A673 (cell line): Measurements from ENCODE around the gene CDH15. TPM values are rescaled to one million over a fixed set of nuclear protein-coding genes. Genes with fewer than 3 reads are reported as not detected.
"Not testable (repeated sequence)": the region's sequence is repeated elsewhere in the genome, so short reads cannot be mapped to it uniquely, and the experiment has no call there.

Experiments
- BruUV-seq: library from RNA; stranded (reverse); fragments of 400-500 nt; replicated peaks from 2 replicates; lab custom pipeline; 2021; lab: Mats Ljungman, UMichigan
- CTCF ChIA-PET: fragments of 300-600 bp; sonication (Branson Sonifier 250); formaldehyde crosslinking; loops from one replicate; lab custom pipeline; 2022; ENCODE audit warnings: antibody characterized with exemption; lab: Charles Lee
- POLR2A ChIA-PET: fragments of 300-600 bp; sonication (Branson Sonifier 250); formaldehyde crosslinking; loops from one replicate; lab custom pipeline; 2022; ENCODE audit warnings: antibody characterized with exemption; ENCODE audit not compliant: low non-redundant PET; lab: Charles Lee
- DNase-seq: peaks from one replicate; pipeline ENCODE4 v3.0.0-alpha.2; 2015; ENCODE audit warnings: low spot score
- H3K27ac ChIP-seq: fragments of 200-600 bp; sonication (generic); 2 replicates; pipeline ENCODE4 v1.5.1; 2016; ENCODE audit warnings: mixed run types, low read depth, mild to moderate bottlenecking, mixed read lengths, antibody characterized with exemption, low read length; ENCODE audit not compliant: poor library complexity, severe bottlenecking
- H3K27me3 ChIP-seq: fragments of 200-600 bp; sonication (generic); replicated peaks from 2 replicates; pipeline ENCODE4 v1.6.1; 2017; ENCODE audit warnings: mixed run types, low read depth, mild to moderate bottlenecking, mixed read lengths, antibody characterized with exemption, low read length; ENCODE audit not compliant: insufficient read depth, poor library complexity
- H3K36me3 ChIP-seq: fragments of 200-600 bp; sonication (generic); 2 replicates; pipeline ENCODE4 v1.6.1; 2016; ENCODE audit warnings: mixed run types, mild to moderate bottlenecking, mixed read lengths, antibody characterized with exemption, low read length; ENCODE audit not compliant: insufficient read depth, poor library complexity, severe bottlenecking
- H3K4me1 ChIP-seq: fragments of 200-600 bp; sonication (generic); 2 replicates; pipeline ENCODE4 v1.6.1; 2017; ENCODE audit warnings: mixed run types, mild to moderate bottlenecking, mixed read lengths, antibody characterized with exemption, low read length; ENCODE audit not compliant: insufficient read depth, poor library complexity, severe bottlenecking
- H3K4me3 ChIP-seq: fragments of 200-600 bp; sonication (generic); 2 replicates; pipeline ENCODE4 v1.5.1; 2016; ENCODE audit warnings: low read depth, mixed run types, mild to moderate bottlenecking, mixed read lengths, low read length; ENCODE audit not compliant: poor library complexity, severe bottlenecking
- H3K9me3 ChIP-seq: fragments of 200-600 bp; sonication (generic); 2 replicates; pipeline ENCODE4 v1.6.1; 2016; ENCODE audit warnings: mixed run types, low read depth, mild to moderate bottlenecking, mixed read lengths, antibody characterized with exemption, low read length; ENCODE audit not compliant: poor library complexity, severe bottlenecking
- CTCF ChIP-seq: fragments of 300-800, 200-600 bp; sonication (generic); conservative IDR thresholded peaks from 2 replicates; pipeline ENCODE4 v1.5.1; 2017; ENCODE audit warnings: low read depth, mild to moderate bottlenecking, antibody characterized with exemption, low read length, moderate library complexity, mixed read lengths
- EZH2 ChIP-seq: fragments of 200-600 bp; sonication (generic); IDR thresholded peaks from 2 replicates; pipeline ENCODE4 v1.6.1; 2017; ENCODE audit warnings: borderline replicate concordance, low read depth, mild to moderate bottlenecking, mixed read lengths, antibody characterized with exemption, low read length; ENCODE audit not compliant: poor library complexity, severe bottlenecking
- intact Hi-C: fragments of 100-400 bp; cut with micrococcal nuclease; formaldehyde crosslinking; loops from one replicate; pipeline ENCODE4 v1.10.0; 2022; ENCODE audit not compliant: unreplicated experiment
- total RNA-seq: library from RNA; stranded (reverse); gene quantifications from 2 replicates; pipeline ENCODE4 v1.2.3, GENCODE V29; 2021

CDH15 gene
- total RNA-seq, 1 experiment from 2014 or later, result 0.13 TPM

- TF ChIP-seq CTCF (no peak), EZH2 (no peak)
- Histone ChIP-seq H3K4me1 (no peaks in the 10 kb centered on the region), H3K27ac (no peak overlapping the region), H3K27me3 (no peaks in the 10 kb centered on the region), H3K36me3 (no peaks in the 10 kb centered on the region), H3K9me3 (no peaks in the 10 kb centered on the region), H3K4me3 (no peak overlapping the region)
- ChIA-PET POLR2A (no interaction called here), CTCF (no interaction called here)
- intact Hi-C loops, result no loop called here
- DNase-seq, result no peak
- no TSS peak for BruUV-seq
These were observed 13.1 kb downstream of the CDH15 start for GRCh38 chr16:89184677-89184932.

DNA sequence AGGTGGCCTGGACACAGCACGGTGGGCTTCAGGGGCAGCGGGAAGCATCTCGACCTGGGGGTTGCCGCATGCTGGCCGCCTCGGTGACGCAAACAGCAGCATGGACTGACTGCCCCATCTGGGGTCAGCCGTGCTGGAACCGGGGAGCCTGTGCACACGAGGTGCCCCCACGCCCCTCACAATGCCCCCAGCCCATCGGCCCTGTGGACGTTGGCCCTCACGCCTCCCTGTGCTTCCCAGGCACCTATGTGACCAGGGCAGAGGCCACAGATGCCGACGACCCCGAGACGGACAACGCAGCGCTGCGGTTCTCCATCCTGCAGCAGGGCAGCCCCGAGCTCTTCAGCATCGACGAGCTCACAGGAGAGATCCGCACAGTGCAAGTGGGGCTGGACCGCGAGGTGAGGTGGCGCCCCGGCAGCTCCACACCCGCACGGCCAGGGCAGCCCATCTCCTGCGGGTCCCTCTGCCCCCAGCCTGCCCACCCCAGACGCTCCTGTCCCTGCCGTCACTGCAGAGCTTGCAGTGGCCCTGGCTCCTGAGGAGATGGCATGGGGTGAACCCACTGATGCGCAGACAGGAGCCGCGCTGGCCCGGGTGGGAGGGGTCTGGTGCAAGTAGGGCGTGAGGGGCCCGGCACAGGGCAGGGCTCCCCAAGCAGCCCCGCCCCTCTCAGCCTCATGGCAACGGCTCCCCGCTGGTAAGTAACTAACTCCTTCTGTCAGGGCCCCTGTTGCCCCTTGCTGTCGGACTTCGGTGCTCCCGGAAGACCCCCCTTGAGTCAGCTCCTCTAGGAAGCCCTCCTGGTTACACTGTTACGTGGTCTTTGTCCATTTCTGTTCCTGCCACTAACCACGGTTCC lies 13.6 kb downstream of the CDH15 start:
- CTCF ChIA-PET, result no interaction called here
- POLR2A ChIA-PET, result no interaction called here
- H3K27ac ChIP-seq, result no peak overlapping the region
- H3K36me3 ChIP-seq, result no peaks in the 10 kb centered on the region
- no peak for DNase-seq
- H3K9me3 ChIP-seq, result no peaks in the 10 kb centered on the region
- no peak overlapping the region for H3K4me3 ChIP-seq
- intact Hi-C loops, result no loop called here
- TF ChIP-seq CTCF (no peak), EZH2 (no peak)
- no peaks in the 10 kb centered on the region for H3K27me3 ChIP-seq
- no peaks in the 10 kb centered on the region for H3K4me1 ChIP-seq
- BruUV-seq, result no TSS peak

DNA sequence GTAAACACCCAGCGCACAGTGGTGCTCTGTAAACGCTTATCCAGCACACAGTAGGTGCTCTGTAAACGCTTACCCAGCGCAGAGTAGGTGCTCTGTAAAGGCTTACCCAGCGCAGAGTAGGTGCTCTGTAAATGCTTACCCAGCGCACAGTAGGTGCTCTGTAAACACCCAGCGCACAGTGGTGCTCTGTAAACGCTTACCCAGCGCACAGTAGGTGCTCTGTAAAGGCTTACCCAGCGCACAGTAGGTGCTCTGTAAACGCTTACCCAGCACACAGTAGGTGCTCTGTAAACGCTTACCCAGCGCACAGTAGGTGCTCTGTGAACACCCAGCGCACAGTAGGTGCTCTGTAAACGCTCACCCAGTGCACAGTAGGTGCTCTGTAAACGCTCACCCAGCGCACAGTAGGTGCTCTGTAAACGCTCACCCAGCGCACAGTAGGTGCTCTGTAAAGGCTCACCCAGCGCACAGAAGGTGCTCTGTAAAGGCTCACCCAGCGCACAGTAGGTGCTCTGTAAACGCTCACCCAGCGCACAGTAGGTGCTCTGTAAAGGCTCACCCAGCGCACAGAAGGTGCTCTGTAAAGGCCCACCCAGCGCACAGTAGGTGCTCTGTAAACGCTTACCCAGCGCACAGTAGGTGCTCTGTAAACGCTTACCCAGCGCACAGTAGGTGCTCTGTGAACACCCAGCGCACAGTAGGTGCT lies 14.5 kb downstream of the CDH15 start:
- H3K27me3 ChIP-seq, BruUV-seq, H3K27ac ChIP-seq, H3K9me3 ChIP-seq, H3K36me3 ChIP-seq, intact Hi-C loops, POLR2A ChIA-PET, CTCF ChIA-PET, DNase-seq, H3K4me1 ChIP-seq, H3K4me3 ChIP-seq: not testable (repeated sequence)

GRCh38 chr16:89186593-89187031 lies 15.1 kb downstream of the CDH15 start:
- H3K27ac ChIP-seq, DNase-seq, H3K36me3 ChIP-seq, CTCF ChIA-PET, H3K9me3 ChIP-seq, H3K4me3 ChIP-seq, H3K27me3 ChIP-seq, H3K4me1 ChIP-seq, intact Hi-C loops, POLR2A ChIA-PET, BruUV-seq: not testable (repeated sequence)
